Adrenal gland (tissue), 5 donors: Measurements from ENCODE around the gene REEP1.

Experiments used
- POLR2A ChIP-seq, 2 donors: fragments of 450-650 bp; IDR thresholded peaks; one replicate each; pipeline ENCODE4 v1.6.1; 2017; ENCODE audit warnings: antibody characterized with exemption in 2 of 2, mild to moderate bottlenecking in 2 of 2, moderate library complexity in 1 of 2
- TF ChIP-seq, protein P1 (sequence below), 6 experiments: fragments of 450-650 bp in 4 of 6; fragments of 200-600 bp in 2 of 6; sonication (generic) in 1 of 6; IDR thresholded peaks; 1 replicate in 5 of 6; 2 replicates in 1 of 6; pipeline versions ENCODE4 v1.5.1 to v1.8.0; 2016 to 2021; ENCODE audit warnings: antibody characterized with exemption in 6 of 6, mild to moderate bottlenecking in 2 of 6, moderate library complexity in 1 of 6
- donor health status: DM: no; HTN: no; CAD: no.

DNA sequence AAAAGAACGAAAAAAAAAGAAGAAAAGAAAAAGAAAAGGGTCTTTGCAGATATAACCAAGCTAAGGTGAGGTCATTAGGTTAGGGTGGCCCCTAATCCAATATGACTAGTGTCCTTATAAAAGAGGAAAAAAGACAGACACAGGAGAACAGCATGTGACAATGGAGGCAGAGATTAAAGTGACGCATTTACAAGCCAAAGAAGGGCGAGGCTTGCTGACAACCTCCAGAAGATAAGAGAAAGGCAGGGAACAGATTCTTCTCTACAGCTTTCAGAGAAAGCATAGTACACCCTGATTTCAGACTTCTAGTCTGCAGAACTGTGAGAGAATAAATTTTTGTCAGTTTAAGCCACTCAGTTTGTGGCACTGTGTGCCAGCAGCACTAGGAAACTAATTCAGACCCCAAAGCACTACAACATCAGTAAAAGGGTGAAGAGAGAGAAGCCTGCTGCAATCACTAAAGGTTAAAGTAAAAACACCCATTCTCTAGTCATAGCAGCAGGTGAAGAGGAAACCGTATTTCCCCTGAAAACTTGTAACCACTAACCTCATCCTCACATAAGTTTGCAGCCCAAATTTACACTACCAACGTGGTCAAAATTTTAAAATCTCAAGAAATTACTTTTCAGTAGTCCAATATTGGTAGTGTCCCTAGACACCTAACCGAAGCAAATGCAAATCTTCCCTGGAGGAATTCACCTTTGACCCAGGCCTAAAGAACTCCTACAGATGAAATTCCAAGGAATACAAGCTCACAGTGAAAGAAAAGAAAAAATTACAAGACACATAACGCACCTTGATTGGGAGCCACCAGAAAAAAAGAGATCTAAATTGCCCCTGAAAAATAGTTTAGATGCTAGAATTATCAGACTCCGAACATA, 17.5 kb downstream of the REEP1 start:
- TF ChIP-seq, protein P1, sequence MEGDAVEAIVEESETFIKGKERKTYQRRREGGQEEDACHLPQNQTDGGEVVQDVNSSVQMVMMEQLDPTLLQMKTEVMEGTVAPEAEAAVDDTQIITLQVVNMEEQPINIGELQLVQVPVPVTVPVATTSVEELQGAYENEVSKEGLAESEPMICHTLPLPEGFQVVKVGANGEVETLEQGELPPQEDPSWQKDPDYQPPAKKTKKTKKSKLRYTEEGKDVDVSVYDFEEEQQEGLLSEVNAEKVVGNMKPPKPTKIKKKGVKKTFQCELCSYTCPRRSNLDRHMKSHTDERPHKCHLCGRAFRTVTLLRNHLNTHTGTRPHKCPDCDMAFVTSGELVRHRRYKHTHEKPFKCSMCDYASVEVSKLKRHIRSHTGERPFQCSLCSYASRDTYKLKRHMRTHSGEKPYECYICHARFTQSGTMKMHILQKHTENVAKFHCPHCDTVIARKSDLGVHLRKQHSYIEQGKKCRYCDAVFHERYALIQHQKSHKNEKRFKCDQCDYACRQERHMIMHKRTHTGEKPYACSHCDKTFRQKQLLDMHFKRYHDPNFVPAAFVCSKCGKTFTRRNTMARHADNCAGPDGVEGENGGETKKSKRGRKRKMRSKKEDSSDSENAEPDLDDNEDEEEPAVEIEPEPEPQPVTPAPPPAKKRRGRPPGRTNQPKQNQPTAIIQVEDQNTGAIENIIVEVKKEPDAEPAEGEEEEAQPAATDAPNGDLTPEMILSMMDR (IDR thresholded peaks at IDR 0.05), result no peak
- TF ChIP-seq POLR2A (IDR thresholded peaks at IDR 0.05), result no peak
